Activated CD8-positive, alpha-beta memory T cell treated with anti-CD3 and anti-CD28 coated beads, Interleukin-2, amount 10 ng/mL, durations not matched to agents 7 days and 5 days (primary cell): Measurements from ENCODE around the gene GRAP. TPM values are rescaled to one million over a fixed set of nuclear protein-coding genes. Genes with fewer than 3 reads are reported as not detected.
"Not testable (repeated sequence)": the region's sequence is repeated elsewhere in the genome, so short reads cannot be mapped to it uniquely, and the experiment has no call there.

Experiments
- ATAC-seq: fragments of 150-1000 bp; cut with Tn5 transposase; one replicate; pipeline ENCODE4 v1.10.0; 2021; ENCODE audit warnings: moderate library complexity
- CTCF ChIA-PET: fragments of 350-600 bp; sonication (Branson Sonifier 250); formaldehyde crosslinking; loops from one replicate; lab custom pipeline; 2021; ENCODE audit warnings: antibody characterized with exemption; lab: Charles Lee
- DNase-seq: peaks from one replicate; pipeline ENCODE4 v3.0.0-alpha.2; 2020
- H3K27ac Mint-ChIP-seq: one replicate; pipeline ENCODE4 v1.8.0; 2021; ENCODE audit warnings: mild to moderate bottlenecking, mixed read lengths
- H3K27me3 Mint-ChIP-seq: one replicate; pipeline ENCODE4 v1.8.0; 2021; ENCODE audit warnings: mixed read lengths
- H3K36me3 Mint-ChIP-seq: one replicate; pipeline ENCODE4 v1.8.0; 2021; ENCODE audit warnings: mild to moderate bottlenecking, mixed read lengths
- H3K4me1 Mint-ChIP-seq: one replicate; pipeline ENCODE4 v1.8.0; 2021; ENCODE audit warnings: mixed read lengths
- H3K4me3 Mint-ChIP-seq: one replicate; pipeline ENCODE4 v1.8.0; 2021; ENCODE audit warnings: mild to moderate bottlenecking, moderate library complexity, mixed read lengths
- H3K9me3 Mint-ChIP-seq: one replicate; pipeline ENCODE4 v1.8.0; 2022; ENCODE audit warnings: low read depth, mixed read lengths
- total RNA-seq, 2 experiments: library from RNA; stranded (reverse); gene quantifications; one replicate each; pipeline ENCODE4 v1.2.3, GENCODE V29; 2021

Gene GRAP
- total RNA-seq, 2 experiments from 2014 or later: 9.7 to 10.4 TPM

- H3K9me3 Mint-ChIP-seq, CTCF ChIA-PET, H3K27ac Mint-ChIP-seq, H3K4me3 Mint-ChIP-seq, H3K27me3 Mint-ChIP-seq, DNase-seq, H3K4me1 Mint-ChIP-seq, H3K36me3 Mint-ChIP-seq: not testable (repeated sequence)
- ATAC-seq: peak; percentile 81
Measured at GRCh38 chr17:19032377-19032988, 14.3 kb downstream of the GRAP start.

- H3K27ac Mint-ChIP-seq, CTCF ChIA-PET, H3K4me1 Mint-ChIP-seq, H3K36me3 Mint-ChIP-seq, H3K27me3 Mint-ChIP-seq, H3K4me3 Mint-ChIP-seq, H3K9me3 Mint-ChIP-seq: not testable (repeated sequence)
- DNase-seq (peak; percentile 59), ATAC-seq (peak; percentile 79)
Measured at GRCh38 chr17:19031729-19032128, 15.0 kb downstream of the GRAP start.

GRCh38 chr17:19030771-19031449, 15.8 kb downstream of the GRAP start:
- ATAC-seq, DNase-seq, H3K4me1 Mint-ChIP-seq, CTCF ChIA-PET, H3K4me3 Mint-ChIP-seq, H3K27ac Mint-ChIP-seq, H3K36me3 Mint-ChIP-seq, H3K27me3 Mint-ChIP-seq, H3K9me3 Mint-ChIP-seq: not testable (repeated sequence)

- CTCF ChIA-PET, H3K36me3 Mint-ChIP-seq, H3K9me3 Mint-ChIP-seq, DNase-seq, ATAC-seq, H3K4me1 Mint-ChIP-seq, H3K27ac Mint-ChIP-seq, H3K27me3 Mint-ChIP-seq, H3K4me3 Mint-ChIP-seq: not testable (repeated sequence)
Measured at GRCh38 chr17:19029740-19030139, 17.0 kb downstream of the GRAP start.

- H3K4me3 Mint-ChIP-seq, ATAC-seq, H3K36me3 Mint-ChIP-seq, DNase-seq, H3K9me3 Mint-ChIP-seq, H3K27ac Mint-ChIP-seq, CTCF ChIA-PET, H3K27me3 Mint-ChIP-seq: not testable (repeated sequence)
- H3K4me1 Mint-ChIP-seq: peaks cover 12% of the 10 kb centered on the region
Measured at GRCh38 chr17:19028671-19029070, 18.1 kb downstream of the GRAP start.

GRCh38 chr17:19024101-19025078, 22.4 kb downstream of the GRAP start:
- Mint-ChIP-seq H3K9me3 (no peaks in the 10 kb centered on the region), H3K36me3 (no peaks in the 10 kb centered on the region), H3K27me3 (no peaks in the 10 kb centered on the region), H3K27ac (peak overlapping the region; percentile 31), H3K4me3 (no peak overlapping the region), H3K4me1 (peaks cover 12% of the 10 kb centered on the region)
- DNase-seq: no peak
- ATAC-seq: no peak
- CTCF ChIA-PET: interaction anchor here (1.3 kb wide), 1 partner anchor 63 kb away, joined by 4 read pairs; no protein-coding TSS in a partner anchor

GRCh38 chr17:19023209-19023999, 23.4 kb downstream of the GRAP start:
- no peak overlapping the region for H3K27ac Mint-ChIP-seq
- CTCF ChIA-PET: interaction anchor here (1.2 kb wide), 1 partner anchor 62 kb away, joined by 5 read pairs; no protein-coding TSS in a partner anchor

GRCh38 chr17:19022747-19023146, 24.0 kb downstream of the GRAP start:
- Mint-ChIP-seq H3K36me3 (no peaks in the 10 kb centered on the region), H3K4me1 (peaks cover 12% of the 10 kb centered on the region), H3K27ac (no peak overlapping the region), H3K27me3 (no peaks in the 10 kb centered on the region), H3K9me3 (no peaks in the 10 kb centered on the region), H3K4me3 (no peak overlapping the region)
- CTCF ChIA-PET: interaction anchor here (1.2 kb wide), 1 partner anchor 62 kb away, joined by 5 read pairs; no protein-coding TSS in a partner anchor
- ATAC-seq (no peak), DNase-seq (no peak)

More at GRCh38 chr17:19023209-19023999, 23.4 kb downstream of the GRAP start:
- Mint-ChIP-seq H3K9me3 (no peaks in the 10 kb centered on the region), H3K4me3 (no peak overlapping the region), H3K4me1 (peaks cover 12% of the 10 kb centered on the region), H3K36me3 (no peaks in the 10 kb centered on the region), H3K27me3 (no peaks in the 10 kb centered on the region)
- ATAC-seq: no peak
- no peak for DNase-seq

- DNase-seq (no peak), ATAC-seq (no peak)
- CTCF ChIA-PET: interaction anchor here (1.2 kb wide), 1 partner anchor 61 kb away, joined by 5 read pairs; no protein-coding TSS in a partner anchor
- no peaks in the 10 kb centered on the region for H3K9me3 Mint-ChIP-seq
- no peaks in the 10 kb centered on the region for H3K27me3 Mint-ChIP-seq
- no peaks in the 10 kb centered on the region for H3K36me3 Mint-ChIP-seq
- no peak overlapping the region for H3K27ac Mint-ChIP-seq
- H3K4me3 Mint-ChIP-seq: no peak overlapping the region
- peaks cover 12% of the 10 kb centered on the region for H3K4me1 Mint-ChIP-seq
Measured at GRCh38 chr17:19022128-19022527, 24.6 kb downstream of the GRAP start.

GRCh38 chr17:19021622-19022083, 25.1 kb downstream of the GRAP start:
- no peak overlapping the region for H3K27ac Mint-ChIP-seq
- H3K4me3 Mint-ChIP-seq: no peak overlapping the region
- DNase-seq (no peak), ATAC-seq (no peak)
- H3K27me3 Mint-ChIP-seq: no peaks in the 10 kb centered on the region
- H3K36me3 Mint-ChIP-seq: no peaks in the 10 kb centered on the region
- no peaks in the 10 kb centered on the region for H3K9me3 Mint-ChIP-seq
- H3K4me1 Mint-ChIP-seq: peaks cover 12% of the 10 kb centered on the region
- CTCF ChIA-PET: no interaction called here

- H3K27ac Mint-ChIP-seq: not testable (repeated sequence)
Measured at GRCh38 chr17:19021011-19021621, 25.6 kb downstream of the GRAP start.

GRCh38 chr17:19020016-19020415, 26.7 kb downstream of the GRAP start:
- Mint-ChIP-seq H3K27ac (no peak overlapping the region), H3K27me3 (no peaks in the 10 kb centered on the region), H3K36me3 (no peaks in the 10 kb centered on the region), H3K9me3 (no peaks in the 10 kb centered on the region), H3K4me1 (peaks cover 12% of the 10 kb centered on the region), H3K4me3 (no peak overlapping the region)
- DNase-seq: no peak
- CTCF ChIA-PET: interaction anchor here (0.9 kb wide), 1 partner anchor 59 kb away, joined by 3 read pairs; no protein-coding TSS in a partner anchor
- ATAC-seq: no peak

More at GRCh38 chr17:19021011-19021621, 25.6 kb downstream of the GRAP start:
- ATAC-seq, H3K9me3 Mint-ChIP-seq, H3K36me3 Mint-ChIP-seq, H3K4me3 Mint-ChIP-seq, H3K27me3 Mint-ChIP-seq, DNase-seq: not testable (repeated sequence)
- H3K4me1 Mint-ChIP-seq: peaks cover 12% of the 10 kb centered on the region
- CTCF ChIA-PET: interaction anchor here (0.9 kb wide), 1 partner anchor 60 kb away, joined by 3 read pairs; no protein-coding TSS in a partner anchor
